GOT3 (cell line): Measurements from ENCODE around the gene OBI1.

Source experiments
- DNase-seq: peaks from one replicate; lab custom pipeline; 2025; ENCODE audit warnings: mixed read lengths; lab: John Stamatoyannopoulos, UW

OBI1 gene

GRCh38 chr13:78603240-78603957, 55.6 kb downstream of the OBI1 start, which contains the start of gene POU4F1:
Gene POU4F1 (minus strand): TSS chr13:78603552. CDS start chr13:78603326, 226 bp downstream.
- no peak for DNase-seq

- no peak for DNase-seq
Measured at GRCh38 chr13:78602561-78603239, 56.3 kb downstream of the OBI1 start.

GRCh38 chr13:78601874-78602560, 56.9 kb downstream of the OBI1 start:
- DNase-seq, result no peak

- no peak for DNase-seq
Measured at GRCh38 chr13:78601124-78601873, 57.7 kb downstream of the OBI1 start.

GRCh38 chr13:78600280-78600883, 58.6 kb downstream of the OBI1 start:
- DNase-seq, result no peak

- DNase-seq, result no peak
Measured at GRCh38 chr13:78599645-78600279, 59.2 kb downstream of the OBI1 start.

- no peak for DNase-seq
Measured at GRCh38 chr13:78598966-78599644, 59.9 kb downstream of the OBI1 start.

- no peak for DNase-seq
Measured at GRCh38 chr13:78598116-78598781, 60.7 kb downstream of the OBI1 start.

- DNase-seq, result no peak
Measured at GRCh38 chr13:78597602-78597932, 61.4 kb downstream of the OBI1 start.

- no peak for DNase-seq
Measured at GRCh38 chr13:78596736-78597601, 62.0 kb downstream of the OBI1 start.

GRCh38 chr13:78596399-78596735, 62.6 kb downstream of the OBI1 start:
- DNase-seq, result no peak

- no peak for DNase-seq
Measured at GRCh38 chr13:78595495-78596398, 63.2 kb downstream of the OBI1 start.

- no peak for DNase-seq
Measured at GRCh38 chr13:78594456-78594975, 64.4 kb downstream of the OBI1 start.

GRCh38 chr13:78593652-78594455, 65.1 kb downstream of the OBI1 start:
- DNase-seq, result no peak

- DNase-seq, result no peak
Measured at GRCh38 chr13:78593129-78593528, 65.8 kb downstream of the OBI1 start.

GRCh38 chr13:78592584-78592983, 66.4 kb downstream of the OBI1 start:
- no peak for DNase-seq

- no peak for DNase-seq
Measured at GRCh38 chr13:78589206-78589605, 69.7 kb downstream of the OBI1 start.
